Activated T-helper 1 cell treated with anti-CD3 and anti-CD28 coated beads, Interleukin-2, amount 50 U/mL, for 16 hours (primary cell): ENCODE data around the gene RAB6C.
"Not testable (repeated sequence)": the region's sequence is repeated elsewhere in the genome, so short reads cannot be mapped to it uniquely, and the experiment has no call there.

Source experiments
- DNase-seq, 2 donors: peaks; one replicate each; pipeline ENCODE4 v3.0.0-alpha.2; 2020; ENCODE audit warnings: low read depth in 1 of 2, low spot score in 1 of 2

The RAB6C gene

DNA sequence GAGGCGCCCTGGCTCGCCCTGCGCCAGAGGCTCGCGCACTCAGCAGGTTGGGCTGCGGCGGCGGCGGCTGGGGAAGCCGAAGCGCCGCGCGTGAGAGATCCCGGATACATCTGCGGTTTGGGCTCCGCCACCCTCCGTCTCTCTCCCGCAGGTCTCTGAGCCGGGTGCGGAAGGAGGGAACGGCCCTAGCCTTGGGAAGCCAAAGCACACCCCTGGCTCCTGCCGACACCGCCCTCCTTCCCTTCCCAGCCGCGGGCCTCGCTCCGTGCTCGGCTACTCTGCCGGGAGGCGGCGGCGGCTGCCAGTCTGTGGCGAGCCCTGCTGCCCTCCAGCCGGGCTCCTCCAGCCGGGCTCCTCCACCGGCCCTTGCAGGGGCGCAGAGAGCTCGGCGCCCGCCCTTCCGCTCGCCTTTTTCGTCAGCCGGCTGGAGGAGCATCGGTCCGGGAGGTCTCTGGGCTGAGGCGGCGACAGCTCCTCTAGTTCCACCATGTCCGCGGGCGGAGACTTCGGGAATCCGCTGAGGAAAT, at the start of gene RAB6C:
TSS of gene RAB6C (plus strand) at position 38 of the 527 bp plus-strand sequence. CDS start at position 488, 450 bp downstream.
- DNase-seq, result not testable (repeated sequence)

DNA sequence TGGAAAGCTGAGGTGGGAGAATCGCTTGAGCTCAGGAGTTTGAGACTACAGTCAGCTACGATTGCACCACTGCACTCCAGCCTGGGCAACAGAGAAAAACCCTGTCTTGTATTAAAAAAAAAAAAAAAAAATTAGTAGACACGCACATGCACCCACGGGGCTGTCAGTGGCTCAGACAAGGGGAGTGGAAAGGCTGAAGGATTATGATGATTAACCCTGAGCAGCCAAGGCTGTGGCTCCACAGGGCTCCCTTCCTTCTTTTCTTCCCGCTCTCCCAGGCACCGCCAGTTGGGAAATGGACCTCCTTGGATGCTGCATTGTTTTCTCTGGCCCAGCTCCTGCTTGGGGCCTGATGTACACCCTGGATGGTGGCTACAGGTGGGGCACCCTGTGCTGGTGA, 49.0 kb upstream of the RAB6C start:
- DNase-seq, result no peak

DNA sequence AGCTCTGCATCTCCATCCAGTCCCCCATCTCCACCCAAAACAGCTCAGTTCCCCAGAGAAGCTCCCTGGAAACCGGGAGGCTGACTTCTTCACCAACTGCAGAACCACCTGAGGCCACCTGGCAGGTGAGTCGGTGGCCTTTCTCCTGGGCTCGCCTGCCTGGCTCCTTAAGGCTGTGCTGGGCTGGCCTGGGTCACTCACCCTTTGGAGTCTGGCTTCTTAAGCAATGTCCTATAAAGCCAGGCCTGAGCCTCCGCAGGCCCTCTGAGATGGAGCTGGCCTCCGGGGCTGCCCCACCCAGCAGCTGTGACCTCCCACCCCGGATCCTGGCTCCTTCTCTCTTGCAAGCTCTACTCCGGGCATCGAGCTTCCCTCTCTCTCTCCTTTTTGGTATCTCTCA, 46.1 kb upstream of the RAB6C start:
- DNase-seq, result not testable (repeated sequence)

DNA sequence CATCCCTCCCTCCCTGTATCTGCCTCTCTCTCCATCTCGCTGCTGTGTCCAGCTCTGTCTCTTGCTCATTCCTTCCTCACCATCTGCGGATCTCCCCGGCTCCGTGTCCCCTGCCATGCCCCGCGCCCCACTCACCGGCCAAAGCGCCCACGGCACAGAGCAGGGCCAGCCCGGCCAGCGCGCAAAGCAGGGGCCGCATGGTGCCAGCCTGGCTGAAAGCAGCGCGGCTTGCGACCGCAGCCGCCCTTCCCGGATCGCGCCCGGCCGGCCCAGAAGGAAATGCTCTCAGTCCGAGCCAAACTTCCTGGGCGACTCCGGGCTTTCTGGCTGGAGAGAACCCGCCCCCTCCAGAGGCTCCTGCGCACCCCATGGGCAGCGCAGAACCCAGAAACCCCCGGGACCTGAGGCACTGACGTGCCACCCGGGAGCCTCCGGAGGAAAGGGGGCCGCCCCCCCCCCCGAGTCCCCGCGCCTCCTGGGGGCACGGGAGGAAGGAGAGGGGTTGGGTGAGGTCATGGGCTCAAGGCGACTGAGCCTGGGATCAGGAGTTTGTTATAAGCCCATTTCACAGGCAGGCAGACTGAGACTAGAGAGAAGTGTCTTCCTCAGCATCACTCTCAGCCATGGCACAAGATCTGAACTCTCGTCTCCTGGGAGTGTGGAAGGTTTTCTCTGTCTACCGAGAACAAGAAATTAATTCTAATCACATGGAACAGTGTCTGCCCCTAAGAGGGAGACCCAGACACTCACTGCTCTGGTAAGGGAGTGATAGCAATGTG, 45.2 kb upstream of the RAB6C start:
- DNase-seq, result no peak

DNA sequence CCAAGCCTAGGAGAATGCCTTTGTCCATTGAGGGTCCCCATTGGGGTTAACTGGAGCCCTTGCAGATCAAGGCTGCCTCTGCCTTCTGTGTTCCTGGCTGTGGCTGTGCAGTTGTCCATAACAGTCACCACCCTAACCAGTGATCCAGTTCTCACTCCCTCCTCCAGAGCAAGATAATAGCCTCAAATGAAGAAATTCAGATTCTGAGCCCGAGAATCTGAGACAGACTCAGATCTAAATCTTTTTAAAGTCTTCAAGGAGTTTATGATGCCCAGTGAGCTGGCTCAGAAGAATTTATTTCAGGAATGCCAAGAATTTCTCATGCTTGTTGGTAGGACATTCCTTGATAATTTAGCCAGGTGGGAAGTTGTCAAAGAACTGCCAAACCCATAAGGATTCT, 44.3 kb upstream of the RAB6C start:
- no peak for DNase-seq

DNA sequence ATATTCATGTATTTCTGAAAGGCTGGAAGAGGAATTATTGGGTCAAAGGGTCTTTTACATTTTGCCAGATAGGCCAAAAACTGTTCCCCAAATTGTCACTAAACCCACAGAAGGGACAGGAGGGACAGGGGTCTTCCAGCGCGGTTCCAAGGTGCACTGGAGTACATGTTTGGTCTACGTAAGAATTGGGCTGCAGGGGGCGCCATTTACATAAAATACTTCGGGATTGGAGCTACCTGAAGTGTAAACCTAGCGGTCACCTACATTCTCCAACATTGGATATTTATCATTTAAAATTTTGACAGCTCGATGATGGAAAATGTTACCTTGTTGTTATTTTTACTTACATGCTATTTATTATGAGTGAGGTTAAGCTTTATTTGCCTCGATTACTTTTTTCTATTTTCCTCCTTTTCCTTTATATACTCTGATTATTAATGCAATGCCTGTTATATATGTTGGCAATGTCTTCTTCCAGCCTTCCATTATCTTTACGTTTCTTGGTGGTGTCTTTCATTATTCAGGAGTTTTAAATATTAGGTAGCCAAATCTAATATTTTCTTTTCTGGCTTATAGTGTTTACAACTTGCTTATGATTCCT, 43.0 kb upstream of the RAB6C start:
- DNase-seq, result peak; percentile 5 to 20

DNA sequence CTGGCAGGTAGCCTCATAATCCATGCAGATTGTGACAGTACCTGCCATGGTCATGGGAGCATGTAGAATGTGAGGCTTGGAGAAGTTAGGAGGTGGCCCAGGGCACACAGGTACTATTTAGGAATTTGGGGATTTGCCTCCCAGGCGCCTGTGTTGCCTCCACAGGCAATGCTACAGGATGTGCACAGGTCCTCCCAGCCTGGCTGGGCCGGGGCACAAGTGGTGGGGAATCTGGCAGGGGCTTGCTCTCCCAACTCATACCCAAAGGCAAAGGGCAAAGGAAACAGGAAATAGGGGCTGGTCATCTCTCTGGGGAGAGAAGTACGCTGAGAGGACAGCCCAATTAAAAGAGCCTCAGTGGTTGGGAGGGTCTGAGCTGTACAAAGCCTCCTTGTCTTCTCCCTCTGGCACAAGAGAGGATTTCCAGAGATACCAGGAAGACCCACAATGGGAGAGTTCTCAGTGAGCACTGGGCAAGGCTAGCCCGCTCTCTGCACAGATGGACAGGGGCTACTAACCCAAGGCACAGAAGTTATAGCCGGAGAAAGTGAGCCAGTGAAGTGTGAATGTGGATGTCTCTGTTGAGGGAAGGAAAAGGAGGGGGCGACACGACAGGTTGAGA, 40.5 kb upstream of the RAB6C start:
- DNase-seq, result not testable (repeated sequence)

DNA sequence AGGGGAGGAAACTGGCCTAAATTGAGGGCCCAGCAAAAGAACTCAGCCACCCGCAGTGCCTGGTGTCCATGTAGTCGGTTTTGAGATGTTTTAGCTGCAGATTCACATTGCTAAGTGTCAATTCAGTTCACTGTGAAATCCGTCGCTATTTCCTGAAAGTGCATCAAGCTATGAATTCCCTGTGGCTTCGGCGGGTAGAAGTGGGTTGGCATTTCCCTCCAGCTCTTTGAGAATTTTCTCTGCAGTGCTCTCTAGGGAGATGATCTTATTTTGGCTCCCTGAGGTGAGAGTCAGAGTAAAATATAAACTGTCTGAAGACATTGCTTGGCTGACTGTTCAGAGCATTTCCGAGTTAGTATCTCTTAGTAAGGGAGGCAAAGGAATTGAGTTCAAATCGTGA, 36.0 kb upstream of the RAB6C start:
- DNase-seq, result not testable (repeated sequence)

DNA sequence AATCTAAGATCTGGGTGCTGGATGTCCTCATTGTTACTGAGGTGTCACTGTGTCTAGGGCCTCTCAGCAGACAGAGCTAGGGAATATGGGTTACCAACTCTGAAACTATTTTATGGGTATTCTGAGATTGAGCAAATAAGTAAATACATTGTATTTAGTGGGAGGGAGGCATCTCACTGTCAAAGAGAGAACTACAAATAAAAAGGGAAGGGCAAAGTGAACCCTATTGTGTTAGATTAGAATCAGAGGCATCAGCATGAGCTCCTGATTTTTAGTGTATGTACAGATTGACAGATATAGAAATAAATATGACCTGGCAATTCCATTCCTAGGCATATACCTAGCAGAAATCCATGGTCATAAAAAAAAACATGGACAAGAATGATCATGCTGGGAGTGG, 33.9 kb upstream of the RAB6C start:
- DNase-seq, result no peak

DNA sequence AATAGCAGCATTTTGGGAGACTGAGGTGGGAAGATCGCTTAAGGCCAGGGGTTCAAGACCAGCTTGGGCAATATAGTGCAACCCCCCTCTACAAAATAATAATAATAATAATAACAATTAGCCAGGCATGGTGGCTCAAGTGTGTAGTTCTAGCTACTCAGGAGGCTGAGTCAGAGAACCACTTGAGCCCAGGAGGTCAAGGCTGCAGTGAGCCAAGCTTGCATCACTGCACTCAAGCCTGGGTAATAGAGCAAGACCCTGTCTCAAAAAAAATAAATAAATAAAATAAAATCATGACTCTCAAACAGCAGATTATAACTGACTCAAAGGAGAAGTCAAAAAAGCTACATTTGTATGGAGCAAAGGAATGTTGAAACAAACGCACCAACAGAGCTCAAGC, 31.8 kb upstream of the RAB6C start:
- DNase-seq, result not testable (repeated sequence)

DNA sequence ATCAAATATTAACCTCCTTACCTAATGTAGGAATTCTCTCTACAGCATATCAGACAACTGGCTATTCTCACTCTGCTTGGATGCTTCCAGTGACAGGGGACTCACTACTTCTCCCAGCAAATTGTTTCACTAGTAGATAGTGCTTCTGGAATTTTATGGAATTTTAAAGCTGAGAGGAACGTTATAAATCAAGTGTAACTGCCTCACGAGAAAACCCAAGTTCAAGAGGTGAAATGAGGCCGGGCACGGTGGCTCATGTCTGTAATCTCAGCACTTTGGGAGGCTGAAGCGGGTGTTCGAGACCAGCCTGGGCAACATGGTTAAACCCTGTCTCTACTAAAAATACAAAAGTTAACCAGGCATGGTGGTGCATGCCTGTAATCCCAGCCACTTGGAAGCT, 23.3 kb upstream of the RAB6C start:
- not testable (repeated sequence) for DNase-seq

DNA sequence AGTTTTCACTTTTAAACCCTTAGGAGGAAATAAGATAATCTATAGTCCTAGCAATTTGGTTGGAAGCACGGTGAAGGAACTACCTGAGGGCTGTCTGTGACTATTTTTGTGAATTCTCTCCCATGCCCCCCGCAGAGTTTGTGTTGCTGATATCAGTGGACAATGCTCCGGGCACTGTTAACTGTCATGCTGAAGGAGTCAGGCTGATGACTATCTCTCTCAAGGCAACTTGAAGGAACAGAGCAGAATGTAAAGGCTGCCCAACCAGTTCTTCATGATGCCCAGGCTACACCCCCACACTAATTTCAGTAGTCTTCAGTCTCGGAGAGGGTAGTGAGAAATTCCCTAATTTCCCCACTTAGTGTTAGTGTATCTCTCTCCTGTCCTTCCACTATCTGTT, 21.6 kb upstream of the RAB6C start:
- DNase-seq, result no peak

DNA sequence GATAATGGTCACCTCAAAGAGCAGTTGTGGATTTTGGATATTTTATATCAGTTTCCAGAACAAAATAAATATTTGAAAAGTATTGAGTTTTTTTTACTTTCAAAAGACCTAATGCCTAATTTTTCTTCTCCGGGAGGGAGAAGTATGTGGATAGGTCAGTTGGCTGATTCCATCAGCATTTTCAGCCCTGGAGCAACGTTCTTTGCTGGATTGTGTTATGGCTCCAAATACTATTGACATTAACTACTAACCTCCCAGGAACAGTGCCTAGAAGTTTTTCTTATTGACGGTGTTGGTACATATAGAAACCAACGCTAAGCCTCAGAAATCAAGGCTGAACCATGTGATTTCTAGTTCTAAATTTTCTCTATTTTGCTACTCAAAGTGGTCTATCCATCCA, 20.7 kb upstream of the RAB6C start:
- DNase-seq, result not testable (repeated sequence)

DNA sequence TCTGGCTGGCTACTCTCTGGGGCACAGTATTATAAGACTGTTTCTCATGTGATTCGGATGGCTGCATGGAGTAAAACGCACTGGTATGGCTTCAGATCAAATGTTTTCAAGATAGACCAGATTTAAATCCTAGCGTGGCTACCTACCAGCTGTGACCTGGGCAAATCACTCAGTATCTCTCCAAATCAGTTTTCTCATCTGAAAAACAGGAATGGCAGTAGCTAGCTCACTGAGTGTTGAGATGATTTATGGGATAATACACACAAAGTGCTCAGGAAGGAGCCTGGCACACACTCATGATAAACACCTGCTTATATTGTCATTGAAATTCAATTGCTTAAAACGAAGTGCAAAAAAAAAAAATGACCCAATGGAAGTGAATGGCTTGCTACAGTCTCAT, 10.9 kb upstream of the RAB6C start:
- not testable (repeated sequence) for DNase-seq

DNA sequence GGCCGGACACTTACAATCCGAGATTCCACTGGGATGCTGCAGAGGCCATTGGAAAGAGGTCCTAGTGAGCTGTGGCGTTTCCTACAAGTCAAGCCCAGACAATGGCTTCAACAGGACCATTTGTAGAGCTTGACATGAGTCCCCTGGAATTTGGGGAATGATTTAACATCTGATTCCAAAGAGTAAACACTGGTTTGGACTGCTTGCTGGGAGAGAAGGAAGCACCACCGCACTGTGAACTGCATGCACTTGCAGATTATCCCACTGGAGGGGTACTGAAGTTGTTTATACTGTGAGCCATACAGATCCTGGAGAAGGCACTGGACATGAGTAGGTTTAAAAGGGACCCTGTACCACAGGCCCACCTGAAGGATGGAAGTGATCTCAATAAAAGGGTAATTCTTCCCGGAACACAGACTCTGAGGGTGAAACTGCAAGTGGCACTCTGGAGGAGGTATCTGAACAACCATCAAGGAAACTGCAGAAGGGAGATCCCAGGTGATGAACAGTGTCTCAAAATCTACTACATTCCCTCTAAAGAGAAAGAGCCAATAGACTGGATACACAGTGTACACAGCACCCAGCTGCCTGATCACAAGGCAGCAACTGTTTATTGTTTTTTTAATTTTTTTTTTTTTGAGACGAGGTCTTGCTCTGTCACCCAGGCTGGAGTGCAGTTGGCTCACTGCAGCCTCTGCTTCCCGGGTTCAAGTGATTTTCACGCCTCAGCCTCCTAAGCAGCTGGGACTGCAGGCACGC, 4.3 kb upstream of the RAB6C start:
- DNase-seq, result no peak

DNA sequence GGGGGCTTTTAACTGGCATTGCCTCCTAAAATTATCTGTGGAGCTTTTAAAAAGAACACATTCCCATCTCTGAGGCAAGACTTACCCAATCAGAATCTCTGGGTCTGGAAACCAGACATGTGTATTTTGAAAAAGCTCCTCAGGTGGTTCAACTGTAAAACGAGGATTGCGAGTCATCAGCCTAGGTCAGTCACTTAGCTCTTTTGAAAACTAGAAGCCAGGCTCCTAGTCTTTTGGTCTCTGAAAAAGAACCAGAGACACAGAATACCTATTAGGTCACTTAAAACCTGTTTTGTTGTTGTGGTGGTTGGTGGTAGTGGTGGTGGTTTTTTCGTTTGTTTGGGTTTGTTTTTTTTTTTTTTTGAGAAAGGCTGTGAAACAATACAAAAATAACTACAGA, 2.5 kb upstream of the RAB6C start:
- DNase-seq, result not testable (repeated sequence)

DNA sequence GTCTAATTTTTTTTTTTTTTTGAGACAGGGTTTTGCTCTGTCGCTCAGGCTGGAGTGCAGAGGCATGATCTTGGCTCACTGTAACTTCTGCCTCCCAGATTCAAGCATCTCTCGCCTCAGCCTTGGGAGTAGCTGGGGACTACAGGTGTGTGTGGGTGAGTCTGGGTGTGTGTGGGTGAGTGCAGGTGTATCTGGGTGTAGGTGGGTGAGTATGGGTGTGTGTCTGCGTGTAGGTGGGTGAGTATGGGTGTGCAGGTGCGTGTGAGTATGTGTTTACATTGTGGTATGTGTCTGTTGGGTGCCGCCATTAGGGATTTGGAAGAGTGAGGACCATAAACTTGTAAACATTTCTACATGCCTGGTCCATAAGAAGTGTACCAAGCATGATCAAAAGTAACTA, 1.5 kb upstream of the RAB6C start:
- no peak for DNase-seq

DNA sequence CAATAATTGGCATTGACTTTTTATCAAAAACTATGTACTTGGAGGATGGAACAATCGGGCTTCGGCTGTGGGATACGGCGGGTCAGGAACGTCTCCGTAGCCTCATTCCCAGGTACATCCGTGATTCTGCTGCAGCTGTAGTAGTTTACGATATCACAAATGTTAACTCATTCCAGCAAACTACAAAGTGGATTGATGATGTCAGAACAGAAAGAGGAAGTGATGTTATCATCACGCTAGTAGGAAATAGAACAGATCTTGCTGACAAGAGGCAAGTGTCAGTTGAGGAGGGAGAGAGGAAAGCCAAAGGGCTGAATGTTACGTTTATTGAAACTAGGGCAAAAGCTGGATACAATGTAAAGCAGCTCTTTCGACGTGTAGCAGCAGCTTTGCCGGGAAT, 780 bp downstream of the RAB6C start:
- DNase-seq, result not testable (repeated sequence)

DNA sequence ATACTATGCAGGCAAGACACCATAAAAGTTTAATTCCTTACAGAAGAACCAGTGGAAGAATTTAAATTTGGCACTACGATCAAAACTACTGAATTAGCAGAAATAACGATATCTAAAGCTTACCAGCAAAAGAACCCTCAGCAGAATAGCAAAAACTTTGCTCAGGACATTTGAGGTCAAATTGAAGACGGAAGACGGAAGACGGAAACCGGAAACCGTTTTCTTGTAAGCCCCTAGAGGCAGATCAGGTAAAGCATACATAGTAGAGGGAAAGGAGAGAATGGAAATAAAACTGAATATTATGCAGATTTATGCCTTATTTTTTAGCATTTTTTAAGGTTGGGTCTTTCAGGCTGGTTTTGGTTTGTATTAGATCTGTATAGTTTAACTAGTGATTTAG, 2.2 kb downstream of the RAB6C start:
- not testable (repeated sequence) for DNase-seq

DNA sequence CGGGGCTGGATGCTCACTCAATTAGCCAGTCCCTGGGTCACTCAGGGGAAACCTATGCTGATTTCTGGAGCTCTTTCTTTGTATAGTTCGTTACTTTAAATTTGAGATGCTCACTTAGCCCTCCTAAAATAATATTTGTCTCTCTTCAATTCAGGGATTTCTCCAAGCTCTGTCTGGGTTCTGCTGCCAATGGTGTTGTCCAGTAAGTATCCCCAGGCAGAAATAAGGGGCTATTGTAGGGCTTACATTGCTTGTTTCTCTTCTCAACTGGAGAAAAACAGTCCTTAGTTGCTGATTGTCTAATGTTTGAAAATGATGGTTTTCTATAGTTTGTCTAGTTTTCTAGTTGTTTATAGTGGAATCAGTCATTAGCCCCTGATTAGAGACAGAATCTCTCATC, 5.0 kb downstream of the RAB6C start:
- DNase-seq, result no peak

DNA sequence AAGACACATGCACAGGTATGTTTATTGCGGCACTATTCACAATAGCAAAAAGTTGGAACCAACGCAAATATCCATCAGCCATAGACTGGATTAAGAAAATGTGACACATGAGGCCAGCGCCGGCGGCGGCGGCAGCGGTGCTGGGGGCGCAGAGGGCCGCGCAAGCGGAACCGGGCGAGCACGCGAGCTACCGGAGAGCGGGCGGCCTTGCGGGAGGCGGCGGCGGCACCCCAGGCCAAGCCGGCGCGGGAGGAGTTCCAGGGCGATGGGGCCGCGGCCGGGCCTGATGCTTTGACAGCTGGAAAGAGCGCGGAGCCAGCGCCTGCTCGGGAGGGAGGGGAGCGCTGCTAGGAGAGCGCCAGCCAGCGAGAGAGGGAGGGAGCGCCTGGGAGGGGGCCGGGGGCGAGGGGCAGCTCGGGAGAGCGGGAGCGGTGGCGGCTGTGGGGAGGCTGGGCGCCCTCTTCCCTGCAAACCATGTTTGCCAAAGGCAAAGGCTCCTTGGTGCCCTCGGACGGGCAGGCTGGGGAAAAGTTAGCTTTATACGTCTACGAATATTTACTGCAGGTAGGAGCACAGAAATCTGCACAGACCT, 13.0 kb downstream of the RAB6C start:
- not testable (repeated sequence) for DNase-seq
